HG02798 (cell line): ENCODE results near the gene ZNF594.
"Not testable (repeated sequence)": the region's sequence is repeated elsewhere in the genome, so short reads cannot be mapped to it uniquely, and the experiment has no call there.

ENCODE experiments used
- ATAC-seq: cut with Tn5 transposase; IDR thresholded peaks from one replicate; pipeline ENCODE4 v1.9.1; 2021; ENCODE audit warnings: mild to moderate bottlenecking; ENCODE audit not compliant: unreplicated experiment, poor library complexity

The ZNF594 gene

DNA sequence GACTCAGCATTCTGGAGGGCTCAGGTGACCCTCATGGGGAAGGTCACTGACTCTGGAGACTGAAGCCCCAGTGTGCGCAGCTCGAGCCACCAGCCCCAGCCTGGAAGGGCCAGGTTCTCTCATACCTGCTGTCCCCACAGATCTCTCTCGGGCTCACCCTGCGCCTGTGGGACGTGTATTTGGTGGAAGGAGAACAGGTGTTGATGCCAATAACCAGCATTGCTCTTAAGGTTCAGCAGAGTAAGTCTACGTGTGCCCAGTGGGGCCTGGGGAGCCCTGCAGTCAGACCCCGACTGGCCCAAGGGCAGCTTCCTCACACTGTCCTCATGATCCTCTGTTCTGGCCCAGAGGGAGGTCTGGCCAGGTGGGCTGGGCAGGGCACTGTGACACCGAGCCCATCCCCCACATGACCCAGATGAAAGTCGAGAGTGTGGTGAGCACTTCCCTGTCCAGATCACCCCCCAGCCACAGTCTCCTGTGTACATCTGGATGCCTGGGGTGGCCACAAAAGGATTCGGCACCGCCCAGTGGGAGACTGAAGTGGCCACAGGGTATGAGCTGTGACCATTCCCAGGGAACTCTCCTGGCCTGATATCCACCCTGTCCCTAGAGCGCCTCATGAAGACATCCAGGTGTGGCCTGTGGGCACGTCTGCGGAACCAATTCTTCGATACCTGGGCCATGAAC lies 54.0 kb downstream of the ZNF594 start:
- not testable (repeated sequence) for ATAC-seq

DNA sequence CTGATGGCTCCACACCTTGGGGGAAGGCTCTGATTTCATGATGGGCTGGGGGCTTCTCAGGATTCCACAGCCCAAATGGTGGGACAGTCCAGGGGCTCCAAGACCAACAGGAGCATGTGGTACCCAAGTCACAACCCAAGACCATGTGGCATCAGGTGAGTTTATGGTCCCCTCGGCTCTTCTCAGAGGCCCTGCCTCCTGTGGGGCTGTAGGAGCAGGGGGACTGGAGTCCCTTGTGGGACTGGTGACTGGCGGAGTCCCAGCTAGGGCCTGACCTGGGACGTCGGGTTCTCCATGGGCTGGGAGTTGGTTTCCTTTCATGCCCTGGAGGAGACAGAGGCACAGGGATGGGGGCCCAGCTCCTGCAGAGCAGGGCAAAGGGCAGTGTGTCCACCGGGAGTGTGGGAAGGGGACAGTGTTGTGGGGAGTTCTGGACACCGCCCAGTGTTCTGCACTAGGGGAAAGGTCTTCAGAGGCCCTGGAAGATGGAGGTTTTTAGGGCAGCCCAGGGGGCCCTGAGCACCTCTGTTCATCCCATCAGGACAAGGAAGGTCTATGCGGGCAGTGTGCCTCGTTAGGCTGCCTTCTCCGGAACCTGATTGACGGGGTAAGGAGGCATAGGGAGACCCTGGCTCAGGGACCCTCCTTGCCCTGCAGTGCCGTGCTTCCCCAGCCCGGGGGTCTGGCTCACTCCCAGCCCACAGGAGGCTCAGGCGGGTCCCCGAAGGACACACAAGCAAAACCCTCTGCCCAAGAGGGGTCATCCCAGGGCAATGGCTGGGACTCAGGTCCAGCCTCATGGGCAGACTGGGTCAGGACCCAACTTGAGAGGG lies 54.9 kb downstream of the ZNF594 start:
- ATAC-seq: not testable (repeated sequence)

DNA sequence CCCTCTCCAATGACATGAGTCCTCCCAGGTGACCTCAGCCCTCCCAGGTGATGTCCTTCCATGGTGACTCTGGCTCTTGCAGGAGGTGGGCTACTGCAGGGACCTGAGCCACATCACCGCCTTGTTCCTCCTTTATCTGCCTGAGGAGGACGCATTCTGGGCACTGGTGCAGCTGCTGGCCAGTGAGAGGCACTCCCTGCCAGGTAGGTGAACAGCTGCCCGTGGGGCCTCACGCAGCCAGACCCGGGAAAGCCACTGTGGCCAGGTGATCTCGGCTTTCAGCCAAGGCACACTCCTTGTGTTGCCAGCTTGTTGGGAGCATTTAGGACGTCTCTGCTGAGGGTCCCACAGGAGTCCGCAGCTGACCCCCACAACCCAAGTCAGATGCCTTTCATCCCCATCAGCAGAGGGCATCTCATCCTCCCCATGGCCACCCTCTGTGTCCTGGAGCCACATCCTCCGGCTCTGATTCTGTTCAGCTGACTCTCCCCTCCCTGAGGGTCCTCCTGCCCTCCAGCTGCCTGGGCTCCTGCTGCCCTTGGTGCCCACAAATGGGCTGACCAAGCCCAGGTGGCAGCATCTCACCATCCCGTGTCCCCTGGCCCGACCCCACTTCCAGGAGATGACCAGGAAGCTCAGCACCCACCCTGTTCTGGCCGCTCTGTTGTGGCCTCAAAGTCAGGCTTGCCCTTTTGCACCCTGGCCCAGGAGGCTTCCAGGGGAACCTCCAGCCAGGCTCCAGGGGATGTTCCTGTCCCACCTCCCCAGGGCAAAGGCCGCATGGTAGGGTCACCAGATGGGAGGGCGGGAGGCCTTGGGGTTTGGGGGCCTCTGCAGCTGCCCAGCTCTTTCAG lies 55.7 kb downstream of the ZNF594 start:
- no peak for ATAC-seq

DNA sequence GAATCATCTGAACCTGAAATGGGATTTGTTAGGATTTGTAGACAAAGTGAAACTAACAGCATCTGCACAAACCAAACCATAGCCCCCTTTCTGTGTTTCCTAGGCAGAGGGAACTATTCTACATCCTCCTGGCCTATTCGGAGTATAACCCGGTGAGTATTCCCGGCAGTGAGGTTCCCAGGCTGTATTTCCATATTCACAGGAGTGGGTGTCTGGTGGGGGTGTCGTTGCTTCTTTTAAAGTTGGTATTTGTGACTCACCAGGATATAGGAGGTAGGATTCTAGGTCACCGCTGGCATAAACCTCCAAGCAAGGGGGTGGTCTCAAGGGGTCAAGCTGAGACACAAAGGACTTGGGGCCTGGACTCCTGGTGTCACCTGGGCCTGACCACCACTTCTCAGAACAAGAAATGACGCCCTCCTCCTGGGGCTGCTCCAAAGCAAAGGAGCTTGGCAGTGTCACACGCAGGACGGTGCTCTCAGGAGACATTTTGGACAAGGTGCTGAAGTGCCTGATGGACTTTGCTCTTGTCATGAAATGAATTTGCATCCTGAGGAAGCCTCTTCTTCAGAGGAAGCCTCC lies 56.4 kb downstream of the ZNF594 start:
- ATAC-seq: not testable (repeated sequence)

GRCh38 chr17:5134571-5134970 lies 57.1 kb downstream of the ZNF594 start:
- ATAC-seq: not testable (repeated sequence)

DNA sequence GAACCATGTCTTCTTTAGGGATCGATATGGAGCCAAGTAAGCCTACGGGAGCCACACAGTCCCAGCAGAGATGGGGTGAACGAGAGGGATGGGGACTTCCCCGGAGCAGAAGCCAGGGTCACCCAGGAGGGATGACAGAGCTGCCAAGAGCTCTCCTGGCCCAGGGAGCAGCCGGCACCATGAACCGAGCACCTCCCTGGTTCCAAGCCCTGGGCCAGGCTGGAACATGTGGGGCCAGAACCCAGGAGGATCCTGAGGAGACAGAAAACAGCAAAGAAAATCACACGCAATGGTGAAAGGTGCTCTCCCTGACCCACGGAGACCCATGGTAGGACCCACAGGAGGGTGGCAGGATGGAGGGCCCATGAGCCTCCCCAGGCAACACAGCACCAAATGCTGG lies 57.7 kb downstream of the ZNF594 start:
- ATAC-seq: not testable (repeated sequence)

DNA sequence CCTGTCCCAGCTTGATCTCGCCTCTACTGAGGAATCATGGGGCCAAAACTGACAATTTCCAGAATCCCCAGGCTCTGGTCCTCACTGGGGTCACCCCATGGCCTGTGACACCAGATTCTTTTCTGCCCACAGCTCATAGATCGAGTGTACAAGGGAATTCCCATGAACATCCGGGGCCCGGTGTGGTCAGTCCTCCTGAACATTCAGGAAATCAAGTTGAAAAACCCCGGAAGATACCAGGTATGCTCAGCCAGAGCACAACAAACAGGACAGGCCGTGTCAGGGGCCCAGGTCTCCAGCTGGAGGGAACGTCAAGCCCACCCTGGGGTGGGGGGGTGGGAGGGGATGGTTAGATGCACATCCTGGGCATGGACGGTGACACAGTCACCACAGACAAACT lies 58.4 kb downstream of the ZNF594 start:
- no peak for ATAC-seq

DNA sequence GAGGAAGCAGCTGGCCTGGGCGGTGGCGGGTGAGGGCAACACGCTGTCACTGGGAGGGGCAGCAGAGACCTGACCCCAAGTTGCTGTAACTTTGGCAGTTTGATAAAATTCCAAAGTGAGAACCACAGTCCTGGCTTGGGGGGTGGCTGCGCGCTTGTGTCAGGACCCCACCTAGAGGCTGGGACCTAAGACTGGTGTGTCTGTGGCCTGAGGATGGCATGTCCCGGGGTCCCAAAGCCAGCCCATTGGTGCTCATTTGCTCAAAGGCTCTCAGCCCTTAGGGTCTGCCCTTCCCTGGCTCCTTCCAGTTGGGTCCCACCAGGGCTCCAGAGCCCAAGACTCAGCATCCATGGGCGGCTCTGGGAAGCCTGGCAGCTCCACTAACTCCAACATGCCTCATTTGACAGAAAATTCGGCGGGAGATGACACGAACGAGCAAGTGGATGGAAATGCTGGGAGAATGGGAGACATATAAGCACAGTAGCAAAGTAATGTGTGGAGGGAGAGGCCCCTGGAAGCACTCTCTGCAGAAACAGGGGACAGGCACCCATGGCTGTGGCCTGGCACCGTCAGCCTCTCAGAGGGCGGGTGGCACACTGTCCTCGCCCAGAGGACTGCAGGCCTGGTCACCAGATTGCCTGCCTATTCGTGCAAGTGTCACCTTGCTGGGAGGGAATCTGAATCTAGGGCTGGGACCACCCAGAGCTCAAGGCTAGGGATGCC lies 59.0 kb downstream of the ZNF594 start:
- not testable (repeated sequence) for ATAC-seq

DNA sequence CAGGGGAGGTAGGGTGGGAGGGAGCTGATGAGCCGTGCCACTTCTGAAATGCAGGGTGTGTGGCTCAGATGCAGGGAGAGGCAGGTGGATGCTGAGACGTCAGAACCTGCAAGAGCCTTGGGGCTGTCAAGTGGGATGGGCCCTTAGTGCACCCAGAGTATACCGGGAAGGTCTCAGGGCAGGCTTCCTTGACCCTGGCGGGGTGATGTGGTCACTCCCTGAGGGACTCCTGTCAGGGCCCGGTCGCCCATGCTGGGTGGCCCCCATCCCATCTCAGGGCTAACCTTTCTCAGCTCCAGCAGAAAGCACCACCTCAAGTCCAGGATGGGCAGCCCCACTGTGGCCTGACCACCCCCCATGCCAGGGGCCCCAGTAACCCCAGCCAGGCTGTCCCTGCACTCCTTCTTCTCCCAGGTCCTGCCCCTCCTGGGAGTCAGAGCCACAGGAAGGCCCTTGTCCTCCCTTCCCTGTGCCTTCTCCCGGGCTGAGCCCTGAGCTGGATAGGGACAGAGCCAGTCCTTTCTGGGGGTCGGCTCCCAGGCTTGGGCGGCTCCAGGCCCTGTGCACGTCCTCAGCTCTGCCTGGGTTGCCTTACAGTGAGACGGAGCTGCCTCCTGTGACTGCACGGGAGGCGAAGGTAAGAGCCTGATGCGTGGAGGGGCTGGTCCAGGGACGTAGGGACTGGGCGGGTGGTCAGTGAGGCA lies 59.7 kb downstream of the ZNF594 start:
- ATAC-seq: not testable (repeated sequence)

DNA sequence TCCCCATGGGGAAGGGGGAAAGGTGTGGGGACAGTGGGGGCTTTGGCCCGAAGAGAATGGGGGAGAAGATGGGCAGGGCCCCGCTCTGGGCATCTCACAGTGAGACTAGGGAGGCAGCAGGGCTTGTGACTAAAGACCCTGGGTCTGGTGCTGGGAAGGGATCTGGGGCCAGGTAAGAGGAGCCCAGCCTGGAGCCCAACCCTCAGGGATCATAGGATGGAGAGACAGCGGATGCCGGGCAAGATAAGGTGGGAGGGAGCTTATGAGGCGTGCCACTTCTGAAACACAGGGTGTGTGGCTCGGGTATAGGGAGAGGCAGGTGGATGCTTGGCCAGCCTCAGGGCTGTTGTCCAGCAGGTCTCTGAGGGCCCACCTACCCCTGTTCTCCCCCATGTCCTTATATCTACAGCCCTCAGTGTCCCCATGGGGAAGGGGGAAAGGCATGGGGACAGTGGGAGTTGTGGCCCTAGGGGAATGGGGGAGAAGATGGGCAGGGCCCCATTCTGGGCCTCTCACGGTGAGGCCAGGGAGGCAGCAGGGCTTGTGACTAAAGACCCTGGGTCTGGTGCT lies 60.4 kb downstream of the ZNF594 start:
- ATAC-seq: no peak

- not testable (repeated sequence) for ATAC-seq
Measured at GRCh38 chr17:5130687-5131086, 61.0 kb downstream of the ZNF594 start.

- not testable (repeated sequence) for ATAC-seq
Measured at GRCh38 chr17:5130261-5130660, 61.4 kb downstream of the ZNF594 start.

DNA sequence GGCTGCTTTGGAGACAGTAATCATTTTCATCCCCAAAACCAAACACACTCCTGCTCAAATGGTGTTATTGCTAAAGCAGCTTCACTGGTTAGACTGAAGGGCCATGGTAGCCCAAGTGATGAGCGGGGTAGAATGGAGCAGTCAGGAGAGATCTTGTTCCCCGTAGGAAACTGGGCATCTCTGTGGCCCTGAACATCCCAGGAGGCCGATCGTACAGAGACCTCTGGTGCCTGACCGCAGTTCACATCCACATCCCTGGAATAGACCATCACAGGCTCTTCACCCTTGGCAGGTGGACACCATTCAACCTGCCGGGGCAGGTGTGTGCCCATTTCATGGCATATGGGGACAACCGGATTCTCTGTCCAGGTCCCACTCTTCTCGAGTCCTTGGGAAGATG lies 61.9 kb downstream of the ZNF594 start:
- not testable (repeated sequence) for ATAC-seq
